Smooth muscle cell (in vitro differentiated cells): ENCODE data around the gene POFUT2. TPM values are rescaled to one million over a fixed set of nuclear protein-coding genes. Genes with fewer than 3 reads are reported as not detected.

ENCODE experiments used
- DNase-seq: peaks from one replicate; lab custom pipeline; 2025; ENCODE audit not compliant: unreplicated experiment; lab: John Stamatoyannopoulos, UW
- H2AFZ ChIP-seq: fragments of 200-600 bp; sonication (generic); 2 replicates; pipeline ENCODE4 v1.6.0; 2016; ENCODE audit warnings: antibody characterized with exemption, low read depth, mild to moderate bottlenecking
- H3F3A ChIP-seq: fragments of 200-600 bp; sonication (generic); 2 replicates; pipeline ENCODE4 v1.6.0; 2017; ENCODE audit warnings: antibody characterized with exemption, low read depth
- H3K27ac ChIP-seq: fragments of 200-600 bp; sonication (generic); 2 replicates; pipeline ENCODE4 v1.5.1; 2016; ENCODE audit warnings: low read depth, mild to moderate bottlenecking
- H3K27me3 ChIP-seq: fragments of 200-600 bp; sonication (generic); 2 replicates; pipeline ENCODE4 v1.6.1; 2016; ENCODE audit warnings: low read depth, mild to moderate bottlenecking
- H3K36me3 ChIP-seq: fragments of 200-600 bp; sonication (generic); 2 replicates; pipeline ENCODE4 v1.5.1; 2016; ENCODE audit warnings: low read depth
- H3K4me1 ChIP-seq: fragments of 200-600 bp; sonication (generic); 2 replicates; pipeline ENCODE4 v1.5.1; 2016; ENCODE audit warnings: low read depth
- H3K4me2 ChIP-seq: fragments of 200-600 bp; sonication (generic); 2 replicates; pipeline ENCODE4 v1.6.0; 2016; ENCODE audit warnings: mild to moderate bottlenecking
- H3K4me3 ChIP-seq: fragments of 200-600 bp; sonication (generic); 2 replicates; pipeline ENCODE4 v1.5.1; 2016; ENCODE audit warnings: mild to moderate bottlenecking
- H3K79me2 ChIP-seq: fragments of 200-600 bp; sonication (generic); 2 replicates; pipeline ENCODE4 v1.6.0; 2016; ENCODE audit warnings: low read depth, mild to moderate bottlenecking
- H3K9ac ChIP-seq: fragments of 200-600 bp; sonication (generic); 2 replicates; pipeline ENCODE4 v1.6.0; 2016; ENCODE audit warnings: low read depth
- H3K9me3 ChIP-seq: fragments of 200-600 bp; sonication (generic); replicated peaks from 2 replicates; pipeline ENCODE4 v1.5.1; 2016; ENCODE audit warnings: low read depth
- H4K20me1 ChIP-seq: fragments of 200-600 bp; sonication (generic); 2 replicates; pipeline ENCODE4 v1.6.0; 2016; ENCODE audit warnings: low read depth
- WGBS: methylation state at CpG from one replicate; pipeline ENCODE4 v1.1.7; 2016; ENCODE audit warnings: low lambda C conversion rate; 5-methylcytosine and 5-hydroxymethylcytosine counted together
- polyA plus RNA-seq: library from polyadenylated mRNA; unstranded; fragments of >200 nt; fragmentation: Nextera tagmentation; extraction: Ambion mirVana; gene quantifications from 2 replicates; pipeline ENCODE4 v1.2.1, GENCODE V29; 2016
- total RNA-seq: library from RNA; depleted of rRNA; stranded (reverse); fragments of >200 nt; gene quantifications from 2 replicates; pipeline ENCODE4 v1.2.3, GENCODE V29; 2014
- TF ChIP-seq, protein P1 (sequence below): fragments of 200-600 bp; sonication (generic); IDR thresholded peaks from 2 replicates; pipeline ENCODE4 v1.5.1; 2017; ENCODE audit warnings: borderline replicate concordance, mild to moderate bottlenecking, antibody characterized with exemption; ENCODE audit not compliant: insufficient read depth, poor library complexity, severe bottlenecking

Gene POFUT2
- total and polyA plus RNA-seq, 2 experiments from 2014 or later: 32.1 to 70.0 TPM

DNA sequence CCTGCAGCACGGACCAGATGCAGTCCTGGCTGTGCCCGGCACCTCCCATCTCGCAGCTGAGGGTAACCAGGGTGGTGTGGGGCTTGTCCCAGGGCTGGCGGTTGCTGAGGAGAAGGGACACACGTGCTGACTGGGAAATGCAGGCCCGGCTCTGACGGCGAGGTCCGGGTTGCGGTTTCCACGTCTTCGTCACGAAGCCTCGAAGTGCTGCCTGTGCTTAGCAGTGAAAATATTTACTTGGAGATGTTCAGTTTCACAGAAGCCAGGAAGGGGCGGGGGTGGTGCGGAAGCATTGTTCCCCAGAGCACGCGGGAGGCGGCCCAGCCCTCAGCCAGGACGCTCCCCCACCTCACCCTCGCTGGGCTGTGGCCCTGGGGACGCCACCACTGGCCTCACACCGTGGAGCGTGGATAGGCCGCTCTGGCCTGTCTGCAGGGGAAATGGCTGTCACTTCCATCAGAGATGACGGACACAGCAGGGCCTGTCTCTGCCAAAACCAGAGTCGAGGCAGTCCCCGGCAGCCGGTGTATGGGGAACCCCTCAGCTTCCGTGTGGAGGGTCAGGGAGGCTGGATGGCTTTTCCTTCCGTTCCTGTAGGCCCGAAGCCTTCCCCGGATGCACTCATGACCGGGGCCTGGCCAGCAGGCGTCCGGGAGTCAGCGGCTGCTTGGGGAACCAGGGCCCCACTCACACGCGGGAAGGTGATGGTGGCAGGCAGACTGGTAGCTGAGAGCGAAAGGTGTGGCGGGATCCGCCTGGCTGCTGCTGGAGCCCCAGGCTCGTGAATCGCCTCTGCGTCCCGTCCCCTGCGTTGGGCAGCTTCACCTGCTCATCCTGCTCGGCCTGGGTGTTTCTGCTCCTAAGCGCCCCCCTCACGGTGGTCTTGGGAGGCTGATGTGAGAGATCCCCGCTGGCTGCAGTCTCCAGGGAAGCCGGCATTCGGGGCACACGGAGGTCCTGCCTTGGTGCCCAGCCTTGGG lies 14.7 kb upstream of the POFUT2 start:
- no peak for DNase-seq
- Histone ChIP-seq H2AFZ (no peak overlapping the region), H4K20me1 (no peaks in the 10 kb centered on the region), H3K4me2 (no peak overlapping the region), H3K9me3 (no peaks in the 10 kb centered on the region), H3K9ac (no peak overlapping the region), H3K4me3 (no peak overlapping the region), H3K79me2 (peaks cover 13% of the 10 kb centered on the region), H3K27me3 (no peaks in the 10 kb centered on the region), H3K4me1 (peaks cover 16% of the 10 kb centered on the region), H3K27ac (peak overlapping the region; percentile 98), H3K36me3 (no peaks in the 10 kb centered on the region), H3F3A (peaks cover 11% of the 10 kb centered on the region)
- 94% methylated on average over 53 of the region's 54 CpGs for WGBS
- TF ChIP-seq, protein P1, sequence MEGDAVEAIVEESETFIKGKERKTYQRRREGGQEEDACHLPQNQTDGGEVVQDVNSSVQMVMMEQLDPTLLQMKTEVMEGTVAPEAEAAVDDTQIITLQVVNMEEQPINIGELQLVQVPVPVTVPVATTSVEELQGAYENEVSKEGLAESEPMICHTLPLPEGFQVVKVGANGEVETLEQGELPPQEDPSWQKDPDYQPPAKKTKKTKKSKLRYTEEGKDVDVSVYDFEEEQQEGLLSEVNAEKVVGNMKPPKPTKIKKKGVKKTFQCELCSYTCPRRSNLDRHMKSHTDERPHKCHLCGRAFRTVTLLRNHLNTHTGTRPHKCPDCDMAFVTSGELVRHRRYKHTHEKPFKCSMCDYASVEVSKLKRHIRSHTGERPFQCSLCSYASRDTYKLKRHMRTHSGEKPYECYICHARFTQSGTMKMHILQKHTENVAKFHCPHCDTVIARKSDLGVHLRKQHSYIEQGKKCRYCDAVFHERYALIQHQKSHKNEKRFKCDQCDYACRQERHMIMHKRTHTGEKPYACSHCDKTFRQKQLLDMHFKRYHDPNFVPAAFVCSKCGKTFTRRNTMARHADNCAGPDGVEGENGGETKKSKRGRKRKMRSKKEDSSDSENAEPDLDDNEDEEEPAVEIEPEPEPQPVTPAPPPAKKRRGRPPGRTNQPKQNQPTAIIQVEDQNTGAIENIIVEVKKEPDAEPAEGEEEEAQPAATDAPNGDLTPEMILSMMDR: no peak

DNA sequence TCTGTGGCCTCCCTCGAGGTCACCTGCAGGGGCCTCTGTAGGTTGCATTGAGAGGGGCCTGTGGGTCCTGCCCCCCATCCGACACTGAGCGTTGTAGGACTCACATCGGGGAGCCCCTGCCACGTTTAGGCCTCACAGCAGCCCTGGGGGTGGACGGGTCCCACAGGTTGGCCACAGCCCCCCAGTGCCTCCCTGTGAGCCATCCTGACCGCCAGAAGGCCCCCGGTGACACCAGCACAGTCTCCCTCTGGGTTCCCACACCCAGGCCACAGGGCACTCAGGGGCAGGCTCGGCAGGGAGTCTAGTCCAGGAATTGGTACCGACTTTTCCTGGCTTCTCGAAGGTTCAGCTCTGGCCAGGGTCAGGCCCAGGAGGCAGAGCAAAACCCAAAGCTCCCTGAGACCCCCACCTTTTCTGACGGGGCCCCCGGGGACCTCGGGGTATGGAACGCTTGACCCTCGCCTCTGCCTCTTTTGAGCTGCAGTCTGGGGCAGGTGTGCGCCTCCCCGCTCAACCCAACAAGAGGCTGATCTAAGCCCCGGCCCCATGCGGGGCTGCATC lies 13.9 kb upstream of the POFUT2 start:
- peak overlapping the region; percentile 98 for H3K27ac ChIP-seq
- H2AFZ ChIP-seq: no peak overlapping the region
- peaks cover 13% of the 10 kb centered on the region for H3K4me1 ChIP-seq
- peaks cover 19% of the 10 kb centered on the region for H3F3A ChIP-seq
- H3K4me3 ChIP-seq: no peak overlapping the region
- TF ChIP-seq, protein P1: no peak
- H3K9me3 ChIP-seq: no peaks in the 10 kb centered on the region
- no peak for DNase-seq
- no peaks in the 10 kb centered on the region for H3K27me3 ChIP-seq
- H3K9ac ChIP-seq: peak overlapping the region; percentile 75
- no peak overlapping the region for H3K4me2 ChIP-seq
- H3K79me2 ChIP-seq: peaks cover 20% of the 10 kb centered on the region
- no peaks in the 10 kb centered on the region for H3K36me3 ChIP-seq
- 96% methylated on average over 20 of the region's 20 CpGs for WGBS
- H4K20me1 ChIP-seq: no peaks in the 10 kb centered on the region

DNA sequence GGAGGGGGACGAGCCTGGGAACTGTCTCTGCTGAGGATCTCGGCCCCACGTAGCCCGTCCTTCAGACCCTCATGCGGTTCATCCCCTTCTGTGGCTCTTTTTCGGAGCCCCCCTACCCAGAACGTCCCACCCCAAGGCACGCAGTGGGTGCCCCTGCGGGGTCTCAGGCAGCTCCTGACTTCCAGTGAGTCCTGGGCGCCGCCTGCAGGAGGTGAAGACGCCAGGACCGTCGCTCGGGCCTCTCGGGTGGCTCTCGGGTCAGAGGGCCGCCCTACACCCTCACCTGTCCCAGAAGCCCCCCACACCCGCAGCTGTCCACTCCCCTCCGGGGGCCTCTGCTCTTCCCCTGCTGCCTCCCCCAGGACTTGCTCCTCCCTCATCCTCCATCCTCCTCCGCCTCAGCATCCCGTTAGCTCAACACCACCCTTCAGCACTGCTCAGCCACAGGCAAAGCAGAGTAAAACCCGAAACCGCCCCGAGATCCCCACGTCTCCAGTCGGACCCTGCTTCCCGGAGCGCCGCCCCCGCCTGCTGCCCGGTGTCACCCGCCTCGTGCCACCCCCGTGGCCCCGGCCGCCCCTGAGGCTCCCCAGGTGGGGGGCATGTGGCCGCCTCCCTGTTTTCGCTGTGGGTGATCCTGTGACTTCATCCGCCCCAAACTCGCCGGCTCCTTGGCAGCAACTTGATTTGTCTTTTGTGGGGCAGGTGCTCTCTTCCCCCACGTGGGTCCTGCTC lies 13.3 kb upstream of the POFUT2 start:
- H2AFZ ChIP-seq: no peak overlapping the region
- H3K4me1 ChIP-seq: peaks cover 15% of the 10 kb centered on the region
- H3K4me2 ChIP-seq: peak overlapping the region; percentile 61
- H3K27ac ChIP-seq: peak overlapping the region; percentile 98
- TF ChIP-seq, protein P1: no peak
- H3K4me3 ChIP-seq: no peak overlapping the region
- peaks cover 24% of the 10 kb centered on the region for H3F3A ChIP-seq
- no peaks in the 10 kb centered on the region for H3K27me3 ChIP-seq
- H3K9ac ChIP-seq: peak overlapping the region; percentile 75
- 65% methylated on average over 38 of the region's 43 CpGs for WGBS
- no peak for DNase-seq
- H3K9me3 ChIP-seq: no peaks in the 10 kb centered on the region
- H3K36me3 ChIP-seq: no peaks in the 10 kb centered on the region
- H3K79me2 ChIP-seq: peaks cover 20% of the 10 kb centered on the region
- no peaks in the 10 kb centered on the region for H4K20me1 ChIP-seq
